Keratinocyte (primary cell): ENCODE data around the gene CDH13.

Experiments used
- CTCF ChIP-seq, 3 experiments: IDR thresholded peaks in 1 of 3; conservative IDR thresholded peaks in 1 of 3; optimal IDR thresholded peaks in 1 of 3; 2 replicates in 2 of 3; 3 replicates in 1 of 3; pipeline versions ENCODE3 to v1.5.1; 2011; ENCODE audit warnings: low read length in 3 of 3, mild to moderate bottlenecking in 3 of 3, moderate library complexity in 2 of 3, control low read depth in 1 of 3, inconsistent platforms in 1 of 3; ENCODE audit not compliant: insufficient read depth in 2 of 3; ENCODE audit errors: extremely low read depth in 1 of 3
- EZH2 ChIP-seq: IDR thresholded peaks from one replicate; pipeline ENCODE4 v1.6.1; 2012; ENCODE audit warnings: inconsistent platforms, mild to moderate bottlenecking, low read length, moderate library complexity

DNA sequence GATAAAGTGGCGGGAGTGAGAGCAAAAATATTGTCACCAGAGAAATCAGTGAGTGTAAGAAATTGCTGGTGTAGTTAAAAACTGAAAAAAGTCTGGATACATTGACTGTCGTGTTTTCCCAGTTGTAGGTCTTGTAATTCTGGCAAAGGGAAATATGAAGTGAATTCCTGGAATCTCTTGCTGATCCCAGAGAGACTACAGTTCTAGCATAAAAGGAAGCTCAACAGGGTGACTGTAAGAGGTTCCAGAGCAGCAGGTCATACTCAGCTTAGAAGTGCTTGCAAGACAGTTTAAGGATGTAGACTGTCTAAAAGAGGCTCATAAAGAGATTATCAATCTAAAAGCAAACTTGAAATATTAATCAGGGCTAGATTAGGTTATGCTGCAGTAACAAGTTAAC, 890.2 kb downstream of the CDH13 start:
- TF ChIP-seq CTCF (optimal IDR thresholded peaks at IDR 0.05 in 1 of 3, IDR thresholded peaks at IDR 0.05 in 1 of 3, conservative IDR thresholded peaks at IDR 0.05 in 1 of 3; ENCODE audit: extremely low read depth in 1 of 3, insufficient read depth in 2 of 3, low read length in 3 of 3) (no peak), EZH2 (no peak)
